Middle frontal gyrus (tissue), 1 donor: ENCODE data around the gene FCMR.

Source experiments
- DNase-seq: peaks from one replicate; pipeline ENCODE4 v3.0.0-alpha.2; 2015; ENCODE audit warnings: low spot score; ENCODE audit errors: extremely low spot score

The FCMR gene

DNA sequence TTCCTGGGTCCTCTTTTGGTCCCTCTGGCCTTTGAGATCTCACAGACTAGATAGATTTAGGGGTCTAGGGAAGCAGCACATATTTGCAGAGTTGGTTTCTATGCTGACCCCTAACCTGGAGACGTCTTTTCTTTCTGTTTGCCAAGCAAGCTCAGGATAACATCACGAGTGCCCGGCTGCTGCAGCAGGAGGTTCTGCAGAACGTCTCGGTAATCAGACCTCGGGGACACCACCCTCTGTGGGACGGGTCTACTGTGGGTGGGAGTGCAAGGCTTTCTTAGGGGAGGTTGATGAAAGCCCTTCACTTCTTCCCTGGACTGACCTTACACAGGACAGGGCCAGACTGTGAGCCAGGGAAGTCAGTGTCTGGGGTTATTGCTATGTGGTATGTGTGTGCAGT is 21.6 kb downstream of the FCMR start:
- DNase-seq: no peak

DNA sequence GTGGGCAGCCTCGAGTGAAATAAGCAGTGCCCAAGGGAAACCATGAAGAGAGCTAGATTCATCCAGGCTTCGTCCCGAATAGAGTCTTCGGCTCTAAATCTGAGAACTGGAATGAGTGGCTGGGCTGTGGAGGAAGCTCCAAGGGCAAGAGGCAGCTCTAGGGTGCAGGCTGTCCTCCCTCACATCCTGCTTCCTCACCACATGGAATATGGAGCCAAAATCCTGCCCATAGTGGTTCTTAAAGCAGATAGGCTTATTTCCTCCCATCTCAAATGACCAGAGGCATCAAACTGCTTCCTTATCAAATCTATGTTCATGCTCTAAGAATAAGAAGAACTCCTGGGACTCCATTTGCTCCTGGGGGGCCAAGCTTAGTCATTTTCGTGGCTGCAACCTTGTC is 22.0 kb downstream of the FCMR start:
- DNase-seq: no peak

DNA sequence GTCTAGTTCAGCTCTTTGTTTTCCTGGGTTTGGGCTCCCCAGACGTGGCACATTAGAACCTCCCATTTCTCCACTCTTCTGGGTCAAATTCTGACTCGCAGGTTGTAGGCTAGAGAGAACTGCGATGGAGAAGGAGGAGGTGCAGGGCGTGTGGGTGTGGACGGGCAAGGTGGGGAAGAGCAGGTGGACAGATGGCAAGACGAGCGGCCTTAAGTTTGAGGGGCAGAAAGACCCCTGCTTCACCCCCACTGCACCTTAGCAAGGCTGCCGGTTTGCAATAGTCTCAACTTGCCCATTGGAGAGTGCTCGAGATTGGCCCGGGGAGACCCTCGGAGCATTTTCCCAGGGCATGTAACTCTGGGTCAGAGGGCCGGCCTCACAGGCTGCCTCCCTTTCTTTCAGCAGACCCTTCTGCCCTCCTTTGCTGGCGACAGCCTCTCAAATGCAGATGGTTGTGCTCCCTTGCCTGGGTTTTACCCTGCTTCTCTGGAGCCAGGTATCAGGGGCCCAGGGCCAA is 22.8 kb downstream of the FCMR start:
- DNase-seq: no peak

DNA sequence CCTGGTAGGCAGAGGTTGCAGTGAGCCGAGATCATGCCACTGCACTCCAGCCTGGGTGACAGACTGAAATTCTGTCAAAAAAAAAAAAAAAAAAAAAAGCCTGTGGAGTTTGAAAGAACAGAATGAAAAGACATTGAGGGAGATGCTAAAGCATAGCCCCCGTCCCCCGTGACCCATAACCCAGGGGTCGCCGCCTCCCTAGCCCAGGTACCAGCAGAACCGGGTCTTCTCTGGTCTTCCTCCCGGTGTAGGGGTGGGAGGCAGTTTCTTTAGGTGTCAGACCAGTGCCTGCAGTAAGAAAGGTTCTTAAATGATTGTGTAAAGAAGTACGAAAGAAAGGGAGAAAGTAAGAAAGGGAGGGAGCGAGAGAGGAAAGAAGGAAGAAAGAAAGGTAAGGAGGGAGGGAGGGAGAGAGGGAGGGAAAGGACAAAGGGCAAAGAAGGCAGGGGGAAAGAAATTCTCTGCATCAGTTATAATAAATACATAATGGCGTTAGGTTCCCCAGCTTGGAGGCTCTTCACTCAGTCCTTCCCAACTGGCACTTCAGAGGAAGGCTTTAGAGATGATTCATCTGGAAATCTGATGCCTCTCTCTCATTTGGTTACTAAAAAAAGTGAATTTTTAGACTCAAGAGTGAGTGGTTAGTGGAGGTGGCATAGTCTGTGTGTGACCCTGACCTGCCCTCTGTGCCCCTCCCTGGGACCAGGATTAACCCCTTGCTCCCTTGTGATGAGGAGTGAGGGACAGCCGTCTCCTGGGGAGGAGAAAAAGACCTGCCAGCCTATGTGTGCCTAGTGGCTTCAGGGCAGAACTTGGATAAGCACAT is 23.4 kb downstream of the FCMR start:
- no peak for DNase-seq

DNA sequence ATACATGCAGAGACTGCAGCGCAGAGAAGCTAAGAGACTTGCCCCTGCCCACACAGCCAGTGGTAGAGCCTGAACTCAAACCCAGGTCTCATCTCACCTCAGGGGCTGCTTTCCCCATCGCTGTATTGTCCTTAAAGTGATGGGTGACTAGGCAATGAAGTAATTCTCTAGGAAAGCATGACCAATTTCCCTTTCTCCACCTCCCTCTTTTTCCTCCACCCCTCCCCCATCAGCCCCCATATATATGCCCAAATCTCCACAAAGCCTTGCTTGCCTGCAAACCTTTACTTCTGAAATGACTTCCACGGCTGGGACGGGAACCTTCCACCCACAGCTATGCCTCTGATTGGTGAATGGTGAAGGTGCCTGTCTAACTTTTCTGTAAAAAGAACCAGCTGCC is 24.6 kb downstream of the FCMR start, which contains the start of gene IL24:
TSS of gene IL24 (plus strand) at position 269 of the 400 bp plus-strand sequence. CDS start 390 bp downstream, outside the sequence.
- DNase-seq: no peak

DNA sequence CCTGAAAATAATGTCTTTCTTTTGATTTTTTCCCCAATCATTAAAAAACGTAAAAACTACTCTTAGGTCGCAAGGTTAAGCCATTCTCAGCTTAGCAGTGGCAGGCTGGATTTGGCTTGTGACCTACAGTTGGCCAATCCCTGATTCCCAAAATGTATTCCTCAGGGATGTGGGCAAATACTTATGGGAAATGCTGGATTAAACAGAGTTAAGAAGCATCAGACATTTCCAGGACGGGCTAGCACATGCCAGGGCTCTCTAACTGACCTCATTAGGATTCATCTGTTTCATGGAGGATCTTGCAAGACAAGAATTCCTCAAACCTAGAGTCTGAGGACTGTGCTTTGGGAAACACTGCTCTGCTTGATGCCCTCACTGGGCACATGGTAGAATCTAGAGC is 25.5 kb downstream of the FCMR start:
- DNase-seq: no peak

DNA sequence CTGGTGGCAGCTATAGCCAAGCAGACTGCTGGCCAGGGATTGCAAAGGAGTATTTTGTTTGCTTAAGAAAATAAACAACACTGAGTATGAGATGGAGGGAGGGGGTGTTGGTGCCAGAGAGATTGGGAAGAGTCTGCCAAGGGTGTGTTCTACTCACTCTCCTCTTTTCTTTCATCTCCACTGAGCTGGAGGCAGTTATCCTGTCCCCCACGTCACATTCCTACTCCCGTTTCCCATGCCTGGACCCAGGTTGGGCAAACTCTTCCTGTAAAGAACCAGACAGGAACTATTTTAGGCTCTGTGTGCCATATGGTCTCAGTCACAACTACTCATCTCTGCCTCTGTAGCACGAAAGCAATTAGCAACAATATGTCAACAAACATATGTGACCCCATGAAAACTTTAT is 25.9 kb downstream of the FCMR start:
- no peak for DNase-seq

DNA sequence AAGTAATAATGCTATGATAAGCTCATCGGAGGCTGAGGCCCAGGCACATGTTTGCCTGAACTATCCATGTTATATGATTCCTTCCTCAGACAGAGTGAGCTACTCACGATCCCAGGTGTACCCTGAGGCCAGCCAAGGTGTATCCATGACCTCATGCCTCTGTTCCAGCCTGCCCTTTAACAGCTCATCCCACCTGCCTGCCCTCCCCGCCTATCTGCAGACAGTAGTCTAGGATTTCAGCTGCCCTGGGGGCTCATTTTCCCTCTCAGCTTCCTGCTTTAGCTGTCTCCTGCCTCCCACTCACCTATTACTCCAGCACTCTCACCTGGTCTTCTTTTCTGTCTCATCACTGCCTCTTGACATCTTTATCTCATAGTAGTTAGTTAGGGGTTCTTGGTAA is 26.4 kb downstream of the FCMR start:
- DNase-seq: no peak

DNA sequence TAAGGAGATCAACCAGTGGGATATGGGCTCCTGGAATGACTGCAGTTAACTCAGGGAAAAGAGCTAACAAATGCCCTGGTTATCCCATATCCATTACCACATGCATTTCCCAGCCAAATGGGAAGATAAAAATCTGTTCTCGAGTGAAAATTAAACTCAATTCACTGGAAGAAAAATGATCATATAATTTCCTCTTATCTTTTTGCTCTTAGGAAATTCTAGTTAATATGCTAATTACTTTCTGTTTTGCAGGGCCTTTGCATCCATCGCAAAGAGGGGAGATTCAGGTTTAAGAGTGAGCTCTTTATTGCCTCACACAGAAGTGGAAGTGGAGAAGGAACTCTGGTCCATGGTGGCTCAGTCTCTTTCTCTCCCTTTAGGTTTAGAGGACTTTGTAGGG is 28.4 kb downstream of the FCMR start:
- no peak for DNase-seq

DNA sequence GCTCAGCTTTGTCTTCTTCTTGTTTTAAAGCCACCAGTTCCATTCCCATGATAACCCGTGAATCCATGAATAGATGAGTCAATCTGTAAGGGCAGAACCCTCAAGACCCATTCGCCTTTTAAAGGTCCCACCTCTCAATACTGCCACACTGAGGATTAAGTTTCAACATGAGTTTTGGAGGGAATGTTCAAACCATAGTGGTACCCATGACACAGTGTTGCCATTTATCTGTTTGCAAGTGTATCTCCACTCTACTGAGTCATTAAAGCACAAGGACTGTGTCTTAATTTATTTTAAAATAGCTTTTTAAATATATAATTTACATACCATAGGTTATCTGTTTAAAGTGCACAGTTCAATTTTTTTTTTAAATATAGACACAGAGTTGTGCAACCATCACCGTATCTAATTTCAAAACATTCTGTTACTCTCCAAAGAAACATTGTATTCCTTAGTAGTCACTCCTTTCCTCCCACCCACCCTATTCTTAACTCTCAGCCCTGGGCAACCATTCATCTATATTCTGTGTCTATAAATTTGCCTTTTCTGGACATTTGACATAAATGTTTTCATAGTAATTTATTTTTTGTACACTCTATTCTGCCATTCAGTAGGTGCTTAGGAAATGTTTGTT is 29.3 kb downstream of the FCMR start:
- DNase-seq: no peak

DNA sequence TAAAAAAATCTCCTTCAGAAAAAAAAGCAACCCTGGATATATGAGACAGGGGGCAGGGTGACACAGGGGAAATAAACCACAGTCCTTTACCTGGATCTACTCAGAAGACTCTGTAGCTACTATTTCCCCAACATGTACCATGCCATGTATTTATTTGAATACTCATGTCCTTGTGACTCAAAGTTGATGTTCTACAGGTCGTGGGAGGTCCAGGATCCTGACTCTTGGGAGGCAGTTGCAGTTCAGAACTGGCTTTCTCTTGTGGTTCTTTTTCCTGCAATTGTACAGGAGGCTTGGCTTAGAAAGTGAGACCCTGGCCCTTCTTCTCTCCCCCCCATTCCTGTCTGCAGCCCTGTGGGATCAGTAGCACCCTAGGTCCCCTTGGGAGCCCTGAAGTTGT is 30.3 kb downstream of the FCMR start:
- DNase-seq: no peak

DNA sequence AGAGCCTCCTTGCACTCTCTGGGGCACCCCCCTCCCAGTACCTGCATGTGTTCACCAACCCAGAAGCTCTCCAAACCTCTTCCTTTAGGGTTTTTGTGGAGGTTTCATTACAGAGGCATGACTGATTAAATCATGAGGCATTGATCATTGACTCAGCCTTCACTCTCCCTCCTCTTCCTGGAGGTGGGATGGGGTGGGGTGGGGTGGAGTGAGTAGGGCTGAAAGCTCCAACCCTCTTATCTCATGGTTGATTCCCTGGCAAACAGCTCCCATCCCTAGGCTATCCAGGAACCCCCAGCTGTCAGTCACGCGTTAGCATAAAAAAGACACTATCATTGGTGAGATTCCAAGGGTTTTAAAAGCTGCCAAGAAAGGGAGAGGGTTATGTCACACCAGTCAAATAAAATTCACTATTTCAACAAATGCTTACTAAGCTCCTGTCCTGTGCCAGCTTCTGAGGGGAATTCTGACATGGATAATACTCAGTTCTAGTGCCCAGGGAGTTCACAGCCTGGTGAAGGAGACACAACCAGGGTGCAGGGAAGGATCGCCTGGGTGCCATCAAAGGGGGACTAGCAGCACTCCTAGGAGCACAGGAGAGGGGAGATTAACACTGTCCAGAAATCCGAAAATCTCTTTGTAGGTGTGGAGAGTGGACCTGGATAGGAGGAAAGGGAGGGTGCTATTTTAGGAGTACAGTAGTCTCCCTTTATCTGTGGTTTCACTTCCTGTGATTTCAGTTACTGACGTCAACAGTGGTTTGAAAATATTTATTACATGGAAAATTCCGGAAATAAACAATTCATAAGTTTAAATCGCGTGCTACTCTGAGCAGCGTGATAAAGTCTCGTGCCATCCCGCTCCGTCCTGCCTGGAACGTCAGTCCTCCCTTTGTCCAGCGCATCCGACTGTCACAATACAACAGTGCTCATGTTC is 31.3 kb downstream of the FCMR start:
- DNase-seq: no peak

DNA sequence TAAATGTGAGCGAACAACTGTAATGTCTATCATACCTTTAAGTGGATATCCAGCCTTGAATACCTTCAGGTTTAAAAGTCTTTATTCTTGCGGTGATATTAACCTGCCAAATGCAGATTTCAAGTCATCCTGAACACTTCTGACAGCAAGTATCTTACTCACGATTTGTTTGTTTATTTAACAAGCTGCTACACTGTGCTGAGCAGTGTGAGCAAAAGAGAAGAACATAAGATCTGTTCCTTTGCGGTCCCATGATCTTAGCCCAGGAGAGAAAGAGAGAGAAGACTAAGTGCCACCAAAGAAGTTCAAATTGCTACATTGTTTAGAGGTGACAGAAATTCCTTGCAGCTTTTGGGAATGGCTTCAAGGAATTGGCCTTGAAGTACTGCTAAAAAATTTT is 34.0 kb downstream of the FCMR start:
- no peak for DNase-seq

DNA sequence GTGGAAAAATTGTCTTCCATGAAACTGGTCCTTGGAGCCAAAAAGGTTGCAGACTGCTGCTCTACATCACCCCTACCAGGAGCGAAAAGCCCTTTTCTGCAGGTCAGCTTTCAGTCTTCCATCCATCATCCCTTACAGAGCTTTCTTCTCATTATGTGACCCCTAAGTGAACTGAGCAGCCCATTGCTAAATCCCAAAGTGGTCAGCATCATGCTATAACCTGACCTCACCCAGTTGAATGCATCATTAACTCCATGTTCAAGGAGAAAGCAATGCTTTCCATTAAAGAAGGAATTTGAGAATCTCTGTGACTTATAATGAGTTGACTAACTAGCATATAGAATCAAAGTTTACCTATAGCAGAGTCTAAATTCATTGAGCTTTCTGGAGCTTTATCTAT is 34.9 kb downstream of the FCMR start:
- DNase-seq: no peak

DNA sequence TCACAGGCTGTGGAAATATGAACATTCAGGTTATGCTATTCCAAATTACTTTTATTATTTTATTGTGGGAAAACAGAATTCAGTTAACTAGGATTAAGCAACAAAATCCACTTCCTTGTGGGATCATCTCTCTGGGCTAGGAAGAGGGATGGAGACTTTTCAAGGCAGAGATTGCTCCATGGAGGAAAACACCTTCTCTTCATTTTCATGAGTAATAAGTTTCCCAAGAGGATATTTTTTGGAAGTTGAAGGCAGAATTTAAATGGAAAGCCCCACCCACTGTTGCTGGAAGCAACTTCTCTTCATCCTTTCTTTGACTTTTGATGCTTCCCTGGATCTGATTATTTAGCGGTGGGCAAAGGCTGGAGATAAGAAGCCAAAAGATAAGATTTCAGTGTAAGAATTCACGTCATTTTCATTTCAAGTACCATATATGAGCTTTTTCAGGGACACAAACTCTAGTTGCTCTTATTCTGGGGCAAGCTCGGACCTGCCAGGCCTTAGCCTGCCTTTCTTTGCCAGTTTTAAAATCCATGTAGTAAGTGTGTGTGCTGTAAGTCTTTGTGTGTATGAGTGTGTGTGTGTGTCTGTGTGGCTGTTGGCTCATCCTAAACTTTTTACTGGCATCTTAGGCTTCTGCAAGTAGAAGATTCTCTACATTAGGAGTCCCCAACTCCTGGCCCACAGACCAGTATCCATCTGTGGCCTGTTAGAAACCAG is 36.2 kb downstream of the FCMR start:
- DNase-seq: no peak

DNA sequence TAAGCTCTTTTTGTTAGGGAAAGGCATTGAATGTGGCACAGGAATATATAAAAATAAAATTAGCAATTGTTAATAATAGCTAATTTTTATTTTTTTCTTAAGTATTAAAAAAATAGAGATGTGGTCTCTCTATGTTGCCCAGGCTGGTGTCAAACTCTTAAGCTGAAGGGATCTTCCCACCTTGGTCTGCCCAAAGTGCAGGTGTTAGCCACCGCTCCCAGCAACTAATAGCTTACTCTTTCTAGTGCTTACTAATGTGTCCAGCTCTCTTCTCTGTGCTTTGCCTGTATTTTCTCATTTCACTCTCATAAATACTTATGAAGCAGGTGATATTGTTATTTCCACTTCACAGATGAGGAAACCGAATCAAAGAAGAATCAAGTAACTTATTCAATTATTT is 37.9 kb downstream of the FCMR start:
- no peak for DNase-seq

DNA sequence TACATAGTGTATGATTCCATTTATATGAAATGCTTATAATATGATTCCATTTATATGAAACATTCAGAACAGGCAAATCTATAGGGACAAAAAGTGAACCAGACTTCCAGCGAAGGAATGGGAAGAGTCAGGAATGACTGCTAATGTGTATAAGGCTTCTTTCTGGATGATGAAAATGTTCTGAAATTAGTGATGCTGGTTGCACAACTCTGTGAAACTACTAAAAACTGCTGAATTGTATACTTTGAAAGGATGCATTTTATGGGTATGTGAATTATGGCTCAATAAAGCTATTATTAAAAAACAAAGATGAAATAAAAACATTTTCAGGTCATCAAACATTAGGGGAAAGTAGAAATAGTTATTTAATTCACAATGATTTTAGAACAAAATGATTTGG is 38.6 kb downstream of the FCMR start:
- no peak for DNase-seq

DNA sequence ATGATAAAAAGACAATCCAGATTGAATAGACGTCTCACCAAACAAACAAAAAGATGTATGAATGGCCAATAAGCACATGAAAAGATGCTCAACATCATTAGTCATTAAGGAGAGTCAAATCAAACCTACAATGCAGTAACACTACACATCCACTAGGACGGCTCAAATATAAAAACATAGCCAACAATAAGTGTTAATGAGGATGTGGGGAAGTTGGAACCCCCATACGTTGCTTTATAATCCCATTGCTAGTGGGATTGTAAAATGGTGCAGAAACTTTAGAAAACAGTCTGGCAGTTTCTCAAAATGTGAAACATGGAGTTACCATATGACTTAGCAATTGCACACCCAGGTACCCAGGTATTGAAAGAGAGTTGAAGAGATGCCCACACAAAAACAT is 39.2 kb downstream of the FCMR start:
- no peak for DNase-seq

DNA sequence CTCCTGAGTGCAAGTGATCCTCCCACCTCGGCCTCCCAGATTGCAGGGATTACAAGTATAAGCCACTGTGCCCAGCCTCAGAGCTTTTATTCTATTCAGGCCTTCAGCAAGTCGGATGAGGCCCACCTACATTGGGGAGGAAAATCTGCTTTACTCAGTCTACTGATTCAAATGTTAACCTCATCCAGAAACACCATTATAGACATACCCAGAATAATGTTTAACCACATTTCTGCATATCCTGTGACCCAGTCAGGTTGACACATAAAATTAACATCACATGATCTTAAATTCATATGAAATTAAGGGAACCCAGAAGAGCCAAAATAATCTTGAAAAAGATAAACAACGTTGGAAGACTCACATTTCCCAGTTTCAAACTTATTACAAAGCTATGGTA is 41.4 kb downstream of the FCMR start:
- DNase-seq: no peak

DNA sequence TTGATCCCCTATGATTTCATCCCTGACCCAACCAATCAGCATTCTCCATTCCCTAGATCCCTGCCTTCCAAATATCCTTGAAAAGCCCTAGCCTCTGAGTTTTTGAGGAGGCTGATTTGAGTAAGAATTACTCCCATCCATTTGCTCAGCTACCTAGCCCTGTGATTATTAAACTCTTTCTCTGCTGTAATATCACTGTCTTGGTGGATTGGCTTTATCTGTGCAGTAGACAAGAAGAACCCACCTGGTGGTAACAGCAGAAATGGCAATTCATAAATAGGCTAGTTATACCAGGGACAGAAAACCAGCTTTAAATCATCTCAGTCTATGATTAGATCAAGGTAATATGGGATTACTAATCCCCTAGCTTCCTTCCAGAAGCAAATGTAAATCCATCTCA is 43.3 kb downstream of the FCMR start:
- DNase-seq: no peak

DNA sequence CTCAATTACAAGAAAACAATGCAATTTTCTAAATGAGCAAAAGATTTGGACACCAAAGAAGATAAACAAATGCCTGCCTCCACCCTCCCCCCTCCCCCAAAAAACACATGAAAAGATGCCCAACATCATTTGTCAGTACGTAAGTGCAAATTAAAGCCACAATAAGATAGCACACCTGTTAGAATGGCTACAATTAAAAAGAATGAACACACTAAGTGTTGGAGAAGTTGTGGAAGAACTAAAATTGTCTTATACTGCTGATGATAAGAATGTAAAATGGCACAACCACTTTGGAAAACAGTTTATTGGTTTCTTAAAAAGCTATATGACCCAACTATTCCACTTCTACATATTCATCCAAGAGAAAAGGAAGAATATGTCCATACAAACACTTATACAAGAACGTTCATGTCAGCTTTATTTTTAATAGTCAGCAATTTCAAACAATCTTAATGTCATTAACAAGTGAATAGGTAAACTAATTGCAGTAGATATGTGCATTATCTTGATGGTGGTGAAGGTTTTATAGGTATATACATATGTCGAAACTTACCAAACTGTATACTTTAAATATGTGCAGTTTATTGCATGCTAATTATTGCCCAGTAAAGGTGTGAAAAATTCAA is 45.9 kb downstream of the FCMR start:
- DNase-seq: no peak
